Endodermal cell (in vitro differentiated cells): Measurements from ENCODE around the gene NDEL1. TPM values are rescaled to one million over a fixed set of nuclear protein-coding genes. Genes with fewer than 3 reads are reported as not detected.

ENCODE experiments used
- DNase-seq: peaks from one replicate; pipeline ENCODE4 v3.0.0-alpha.2; 2017
- H3K27ac ChIP-seq: 2 replicates; pipeline ENCODE4 v1.5.1; 2013; ENCODE audit warnings: mild to moderate bottlenecking, low read depth, low read length, moderate library complexity
- H3K27me3 ChIP-seq: 2 replicates; pipeline ENCODE4 v1.6.1; 2013; ENCODE audit warnings: mild to moderate bottlenecking, low read length, moderate library complexity; ENCODE audit not compliant: insufficient read depth, control insufficient read depth, poor library complexity, severe bottlenecking
- H3K36me3 ChIP-seq: 2 replicates; pipeline ENCODE4 v1.7.0; 2013; ENCODE audit warnings: mild to moderate bottlenecking, low read length, moderate library complexity; ENCODE audit not compliant: control insufficient read depth, insufficient read depth
- H3K4me1 ChIP-seq: one replicate; pipeline ENCODE4 v1.7.0; 2013; ENCODE audit warnings: low read length; ENCODE audit not compliant: control insufficient read depth, insufficient read depth
- H3K4me3 ChIP-seq: 2 replicates; pipeline ENCODE4 v1.5.1; 2013; ENCODE audit warnings: mild to moderate bottlenecking, low read length, moderate library complexity
- H3K9ac ChIP-seq: 2 replicates; pipeline ENCODE4 v1.6.1; 2013; ENCODE audit warnings: mild to moderate bottlenecking, low read length, moderate library complexity; ENCODE audit not compliant: poor library complexity, severe bottlenecking; ENCODE audit errors: extremely low read depth
- H3K9me3 ChIP-seq: 2 replicates; pipeline ENCODE4 v1.6.1; 2013; ENCODE audit warnings: mild to moderate bottlenecking, low read length, moderate library complexity; ENCODE audit not compliant: control insufficient read depth
- H3K27ac Mint-ChIP-seq: 2 replicates; pipeline ENCODE4 v1.8.0; 2020; ENCODE audit warnings: mixed read lengths
- H3K27me3 Mint-ChIP-seq: 2 replicates; pipeline ENCODE4 v1.8.0; 2021; ENCODE audit warnings: mild to moderate bottlenecking, mixed read lengths; ENCODE audit not compliant: insufficient read depth
- H3K36me3 Mint-ChIP-seq: 2 replicates; pipeline ENCODE4 v1.8.0; 2020; ENCODE audit warnings: low read depth, mixed read lengths
- H3K4me1 Mint-ChIP-seq: 2 replicates; pipeline ENCODE4 v1.8.0; 2020; ENCODE audit warnings: mixed read lengths
- H3K4me3 Mint-ChIP-seq: 2 replicates; pipeline ENCODE4 v1.8.0; 2020; ENCODE audit warnings: mild to moderate bottlenecking, moderate library complexity, mixed read lengths
- H3K9me3 Mint-ChIP-seq: 2 replicates; pipeline ENCODE4 v1.8.0; 2020; ENCODE audit warnings: mild to moderate bottlenecking, mixed read lengths
- WGBS, 2 experiments: methylation state at CpG; one replicate each; pipeline versions ENCODE4 v1.1.5 to v1.1.7; 2013; ENCODE audit warnings: missing lambda C conversion rate in 2 of 2, mixed read lengths in 1 of 2; ENCODE audit not compliant: insufficient coverage in 1 of 2, insufficient read length in 1 of 2; 5-methylcytosine and 5-hydroxymethylcytosine counted together
- total RNA-seq, 2 donors: library from RNA; stranded (reverse); fragmentation: NEBNext Ultra II Directional in 1 of 2; extraction: Animal tissue kit (Norgen Biotek cat#: 25700) in 1 of 2; gene quantifications; 2 replicates in 1 of 2; 3 replicates in 1 of 2; pipeline ENCODE4 v1.2.1, GENCODE V29; 2021
- TF ChIP-seq, protein P1 (sequence below): fragments of 200-600 bp; sonication (generic); conservative IDR thresholded peaks from 2 replicates; pipeline ENCODE4 v1.5.0; 2021; ENCODE audit warnings: antibody characterized with exemption, mild to moderate bottlenecking

Gene NDEL1
- total RNA-seq, 2 donors from 2014 or later: 60.4 to 61.2 TPM

DNA sequence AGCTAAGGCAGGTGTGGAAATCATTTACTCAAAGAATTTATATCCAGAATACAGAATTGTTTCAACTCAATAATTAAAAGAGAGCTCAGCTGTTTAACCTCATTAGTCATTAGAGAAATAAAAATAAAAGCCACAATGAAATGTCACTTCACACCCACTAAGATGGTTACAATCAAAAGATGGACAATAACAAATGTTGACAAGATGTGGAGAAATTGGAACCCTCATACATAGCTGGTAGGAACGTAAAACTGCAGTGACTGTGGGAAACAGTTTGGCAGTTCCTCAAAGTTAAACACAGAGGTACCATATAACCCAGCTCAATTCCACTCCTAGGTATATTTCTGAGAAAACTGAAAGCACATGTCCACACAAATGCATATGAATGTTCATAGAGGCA lies 49.8 kb downstream of the NDEL1 start:
- H3K4me1 ChIP-seq: no peaks in the 10 kb centered on the region
- no peak overlapping the region for H3K9ac ChIP-seq
- DNase-seq: no peak
- Mint-ChIP-seq H3K27ac (no peak overlapping the region), H3K4me3 (no peak overlapping the region), H3K27me3 (no peaks in the 10 kb centered on the region), H3K9me3 (peaks cover 8% of the 10 kb centered on the region), H3K4me1 (no peaks in the 10 kb centered on the region), H3K36me3 (peaks cover 92% of the 10 kb centered on the region)
- 100% methylated on average over 1 of the region's 1 CpG for WGBS, 2 experiments
- TF ChIP-seq, protein P1, sequence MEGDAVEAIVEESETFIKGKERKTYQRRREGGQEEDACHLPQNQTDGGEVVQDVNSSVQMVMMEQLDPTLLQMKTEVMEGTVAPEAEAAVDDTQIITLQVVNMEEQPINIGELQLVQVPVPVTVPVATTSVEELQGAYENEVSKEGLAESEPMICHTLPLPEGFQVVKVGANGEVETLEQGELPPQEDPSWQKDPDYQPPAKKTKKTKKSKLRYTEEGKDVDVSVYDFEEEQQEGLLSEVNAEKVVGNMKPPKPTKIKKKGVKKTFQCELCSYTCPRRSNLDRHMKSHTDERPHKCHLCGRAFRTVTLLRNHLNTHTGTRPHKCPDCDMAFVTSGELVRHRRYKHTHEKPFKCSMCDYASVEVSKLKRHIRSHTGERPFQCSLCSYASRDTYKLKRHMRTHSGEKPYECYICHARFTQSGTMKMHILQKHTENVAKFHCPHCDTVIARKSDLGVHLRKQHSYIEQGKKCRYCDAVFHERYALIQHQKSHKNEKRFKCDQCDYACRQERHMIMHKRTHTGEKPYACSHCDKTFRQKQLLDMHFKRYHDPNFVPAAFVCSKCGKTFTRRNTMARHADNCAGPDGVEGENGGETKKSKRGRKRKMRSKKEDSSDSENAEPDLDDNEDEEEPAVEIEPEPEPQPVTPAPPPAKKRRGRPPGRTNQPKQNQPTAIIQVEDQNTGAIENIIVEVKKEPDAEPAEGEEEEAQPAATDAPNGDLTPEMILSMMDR: no peak
- H3K36me3 ChIP-seq: peaks cover 98% of the 10 kb centered on the region
- H3K27ac ChIP-seq: no peak overlapping the region
- H3K9me3 ChIP-seq: peaks cover 22% of the 10 kb centered on the region
- H3K27me3 ChIP-seq: no peaks in the 10 kb centered on the region
- no peak overlapping the region for H3K4me3 ChIP-seq

DNA sequence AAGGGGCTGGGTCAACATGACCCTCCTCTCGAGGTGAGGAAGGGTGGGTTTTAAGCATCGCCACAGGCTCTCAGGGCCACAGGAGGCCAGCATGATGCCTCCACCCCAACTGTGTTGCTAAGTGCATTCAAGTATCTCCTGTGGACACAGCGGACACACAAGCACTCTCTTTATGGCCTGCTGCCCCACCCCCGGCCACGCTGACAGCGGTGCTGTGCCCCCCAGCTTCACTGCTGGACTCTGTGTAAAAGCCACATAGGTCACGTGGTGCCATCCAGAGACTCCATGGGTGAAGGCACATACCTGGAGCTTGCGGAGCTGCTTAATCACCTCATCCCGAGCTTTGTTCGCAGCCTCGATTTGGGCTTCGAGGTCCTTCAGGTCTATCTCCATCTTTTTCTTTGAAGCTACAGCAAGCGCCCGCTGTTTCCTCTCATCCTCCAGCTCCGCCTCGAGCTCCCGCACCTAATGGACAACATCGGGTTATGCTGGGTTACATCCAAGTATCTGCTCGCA lies 51.5 kb downstream of the NDEL1 start:
- Histone ChIP-seq H3K4me3 (no peak overlapping the region), H3K36me3 (peaks cover 98% of the 10 kb centered on the region), H3K9me3 (peaks cover 22% of the 10 kb centered on the region), H3K4me1 (no peaks in the 10 kb centered on the region), H3K27me3 (no peaks in the 10 kb centered on the region), H3K9ac (no peak overlapping the region), H3K27ac (no peak overlapping the region)
- Mint-ChIP-seq H3K4me3 (no peak overlapping the region), H3K27me3 (no peaks in the 10 kb centered on the region), H3K9me3 (peaks cover 8% of the 10 kb centered on the region), H3K4me1 (no peaks in the 10 kb centered on the region), H3K36me3 (peaks cover 94% of the 10 kb centered on the region), H3K27ac (no peak overlapping the region)
- WGBS, 2 experiments: 89 to 90% methylated on average over 18 to 19 of the region's 19 CpGs
- DNase-seq: no peak
- TF ChIP-seq, protein P1: no peak

DNA sequence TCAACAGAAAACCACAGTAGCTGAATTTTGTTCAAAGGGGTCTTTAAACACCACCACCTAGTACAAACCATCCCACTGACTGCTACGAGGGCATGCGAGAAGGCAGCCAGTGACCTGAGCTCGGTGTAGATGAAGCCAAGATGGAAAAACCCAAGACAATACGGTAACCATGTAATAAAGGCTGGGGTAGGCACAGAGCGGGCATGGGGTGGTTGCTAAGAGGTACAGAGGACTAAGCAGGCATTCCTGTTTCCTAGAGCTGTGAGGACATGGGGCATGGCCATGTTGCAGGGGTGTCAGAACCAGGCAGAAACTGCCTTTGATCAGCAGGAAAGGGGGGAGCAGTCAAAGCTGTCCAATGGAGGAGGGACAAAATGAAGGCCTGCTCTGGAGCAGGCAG lies 52.1 kb downstream of the NDEL1 start:
- TF ChIP-seq, protein P1: no peak
- no peak overlapping the region for H3K27ac Mint-ChIP-seq
- Histone ChIP-seq H3K9ac (no peak overlapping the region), H3K36me3 (peaks cover 98% of the 10 kb centered on the region), H3K27ac (no peak overlapping the region), H3K27me3 (no peaks in the 10 kb centered on the region), H3K4me1 (no peaks in the 10 kb centered on the region), H3K9me3 (peaks cover 22% of the 10 kb centered on the region), H3K4me3 (no peak overlapping the region)
- no peak overlapping the region for H3K4me3 Mint-ChIP-seq
- peaks cover 8% of the 10 kb centered on the region for H3K9me3 Mint-ChIP-seq
- no peaks in the 10 kb centered on the region for H3K27me3 Mint-ChIP-seq
- 97 to 100% methylated on average over 2 to 5 of the region's 5 CpGs for WGBS, 2 experiments
- peaks cover 94% of the 10 kb centered on the region for H3K36me3 Mint-ChIP-seq
- H3K4me1 Mint-ChIP-seq: no peaks in the 10 kb centered on the region
- no peak for DNase-seq
